HG03060 (cell line): ENCODE results near the gene GDAP1L1.
"Not testable (repeated sequence)": the region's sequence is repeated elsewhere in the genome, so short reads cannot be mapped to it uniquely, and the experiment has no call there.

Experiments used
- ATAC-seq: cut with Tn5 transposase; IDR thresholded peaks from one replicate; pipeline ENCODE4 v1.9.1; 2021; ENCODE audit warnings: low read depth, moderate number of reproducible peaks; ENCODE audit not compliant: unreplicated experiment

GDAP1L1 gene

GRCh38 chr20:44219170-44219730 lies 27.9 kb upstream of the GDAP1L1 start:
- no peak for ATAC-seq

GRCh38 chr20:44219791-44220190 lies 27.3 kb upstream of the GDAP1L1 start:
- ATAC-seq: no peak

- ATAC-seq: no peak
Observed at GRCh38 chr20:44221368-44221954, 25.6 kb upstream of the GDAP1L1 start.

- no peak for ATAC-seq
Observed at GRCh38 chr20:44222027-44222426, 25.1 kb upstream of the GDAP1L1 start.

GRCh38 chr20:44222633-44223368 lies 24.3 kb upstream of the GDAP1L1 start:
- ATAC-seq: no peak

- no peak for ATAC-seq
Observed at GRCh38 chr20:44223721-44224120, 23.4 kb upstream of the GDAP1L1 start.

- no peak for ATAC-seq
Observed at GRCh38 chr20:44224637-44225036, 22.5 kb upstream of the GDAP1L1 start.

GRCh38 chr20:44228465-44229258 lies 18.4 kb upstream of the GDAP1L1 start:
- ATAC-seq: no peak

- ATAC-seq: no peak
Observed at GRCh38 chr20:44231193-44231592, 15.9 kb upstream of the GDAP1L1 start.

GRCh38 chr20:44231713-44232468 lies 15.2 kb upstream of the GDAP1L1 start:
- no peak for ATAC-seq

GRCh38 chr20:44232469-44232856 lies 14.6 kb upstream of the GDAP1L1 start:
- ATAC-seq: not testable (repeated sequence)

- ATAC-seq: no peak
Observed at GRCh38 chr20:44233436-44234016, 13.6 kb upstream of the GDAP1L1 start.

GRCh38 chr20:44234566-44235317 lies 12.4 kb upstream of the GDAP1L1 start:
- ATAC-seq: no peak

- ATAC-seq: no peak
Observed at GRCh38 chr20:44235702-44236101, 11.4 kb upstream of the GDAP1L1 start.

GRCh38 chr20:44236840-44237239 lies 10.3 kb upstream of the GDAP1L1 start:
- not testable (repeated sequence) for ATAC-seq

- no peak for ATAC-seq
Observed at GRCh38 chr20:44241796-44242195, 5.3 kb upstream of the GDAP1L1 start.

- no peak for ATAC-seq
Observed at GRCh38 chr20:44245977-44246376, 1.1 kb upstream of the GDAP1L1 start.

- no peak for ATAC-seq
Observed at GRCh38 chr20:44247586-44248409, 690 bp downstream of the GDAP1L1 start.

GRCh38 chr20:44248410-44248759 lies 1.3 kb downstream of the GDAP1L1 start:
- no peak for ATAC-seq
